Suprapubic skin (tissue), 4 donors: Measurements from ENCODE around the gene CD248. TPM values are rescaled to one million over a fixed set of nuclear protein-coding genes. Genes with fewer than 3 reads are reported as not detected.

ENCODE experiments used
- DNase-seq, 2 donors: peaks; one replicate each; pipeline ENCODE4 v3.0.0-alpha.2; 2019; ENCODE audit warnings: low spot score in 2 of 2
- H3K27ac ChIP-seq: fragments of 200-600 bp; sonication (generic); one replicate; pipeline ENCODE4 v1.5.1; 2019
- H3K27me3 ChIP-seq: fragments of 200-600 bp; sonication (generic); one replicate; pipeline ENCODE4 v1.5.1; 2019
- H3K36me3 ChIP-seq: fragments of 200-600 bp; sonication (generic); one replicate; pipeline ENCODE4 v1.5.1; 2019
- H3K4me1 ChIP-seq: fragments of 200-600 bp; sonication (generic); one replicate; pipeline ENCODE4 v1.5.1; 2019
- H3K4me3 ChIP-seq: fragments of 200-600 bp; sonication (generic); one replicate; pipeline ENCODE4 v1.5.1; 2019; ENCODE audit warnings: mild to moderate bottlenecking
- H3K9me3 ChIP-seq: fragments of 200-600 bp; sonication (generic); one replicate; pipeline ENCODE4 v1.5.1; 2019
- EP300 ChIP-seq: sonication (generic); formaldehyde crosslinking; IDR thresholded peaks from one replicate; pipeline ENCODE4 v1.6.1; 2017; ENCODE audit warnings: antibody characterized with exemption
- POLR2A ChIP-seq, 2 donors: fragments of 450-650 bp; IDR thresholded peaks; one replicate each; pipeline ENCODE4 v1.6.1; 2017; ENCODE audit warnings: antibody characterized with exemption in 2 of 2, mild to moderate bottlenecking in 2 of 2, moderate library complexity in 2 of 2
- POLR2AphosphoS5 ChIP-seq, 3 donors: sonication (generic); formaldehyde crosslinking; IDR thresholded peaks; one replicate each; pipeline ENCODE4 v1.6.1; 2017; ENCODE audit warnings: antibody characterized with exemption in 3 of 3
- WGBS: methylation state at CpG from one replicate; pipeline ENCODE4 v1.1.5; 2018; 5-methylcytosine and 5-hydroxymethylcytosine counted together
- total RNA-seq, 4 donors: library from RNA; depleted of rRNA; stranded (reverse); fragments of >200 nt; gene quantifications; one replicate each; pipeline ENCODE4 v1.1.0, GENCODE V29; 2016
- TF ChIP-seq, protein P1 (sequence below), 2 donors: fragments of 200-600 bp in 1 of 2; fragments of 450-650 bp in 1 of 2; sonication (generic) in 1 of 2; IDR thresholded peaks; one replicate each; pipeline ENCODE4 v1.5.1; 2016 to 2019; ENCODE audit warnings: antibody characterized with exemption in 2 of 2, mild to moderate bottlenecking in 1 of 2, moderate library complexity in 1 of 2

CD248 gene
- total RNA-seq, 4 donors from 2014 or later = 5.9 to 32.6 (median 19.2) TPM

DNA sequence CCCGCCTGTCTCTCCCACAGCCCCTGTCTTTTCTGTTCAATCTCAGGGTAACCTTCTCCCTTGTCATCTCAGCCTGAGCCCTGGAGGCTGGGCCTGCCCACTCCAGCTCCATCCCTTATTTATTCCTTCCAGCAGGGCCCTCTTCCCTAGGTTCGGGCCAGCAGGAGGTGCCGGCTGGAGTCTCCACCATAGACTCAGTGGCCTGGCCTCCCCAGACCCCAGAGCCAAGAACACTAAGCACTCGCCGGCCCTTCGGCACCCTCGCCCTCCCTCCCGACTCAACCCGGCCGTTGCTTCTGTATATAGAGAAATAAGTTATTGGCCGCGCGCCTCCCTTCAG lies 49.8 kb downstream of the CD248 start:
- H3K4me1 ChIP-seq = peaks cover 41% of the 10 kb centered on the region

DNA sequence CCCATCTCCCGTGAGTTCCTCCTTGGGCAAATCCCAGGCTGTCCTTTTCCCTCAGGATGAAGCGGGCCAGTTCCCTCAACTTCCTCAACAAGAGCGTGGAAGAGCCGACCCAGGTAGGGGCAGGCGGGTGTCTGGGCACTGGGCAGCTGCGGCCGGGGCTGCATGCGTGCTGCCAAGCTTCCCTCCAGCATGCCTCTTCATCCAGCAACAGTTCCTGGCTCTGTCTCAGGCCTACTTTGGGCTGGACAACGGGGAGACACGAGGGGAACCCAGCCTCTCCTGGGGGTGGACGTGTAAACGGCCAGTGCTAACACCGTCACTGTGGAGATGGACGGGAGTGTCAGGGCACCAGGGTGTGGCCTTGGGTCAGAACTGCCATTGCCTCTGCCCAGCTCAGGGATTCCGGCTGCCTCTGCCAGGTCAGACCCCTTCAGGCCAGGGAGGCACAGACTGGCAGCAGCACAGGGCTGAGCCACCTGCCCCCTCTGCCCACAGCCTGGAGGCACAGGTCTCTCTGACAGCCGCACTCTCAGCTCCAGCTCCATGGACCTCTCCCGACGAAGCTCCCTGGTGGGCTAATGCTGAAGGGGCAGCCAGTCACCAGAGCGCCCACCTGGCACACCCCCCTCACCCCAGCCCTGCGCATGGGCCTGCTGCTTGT lies 50.3 kb downstream of the CD248 start:
- peak in 1 of 2 donors; percentile 82 for DNase-seq
- Histone ChIP-seq H3K27ac (no peak overlapping the region), H3K4me1 (peaks cover 41% of the 10 kb centered on the region), H3K9me3 (no peaks in the 10 kb centered on the region), H3K27me3 (no peaks in the 10 kb centered on the region), H3K4me3 (peak overlapping the region; percentile 86), H3K36me3 (peaks cover 42% of the 10 kb centered on the region)
- 67% methylated on average over 6 of the region's 20 CpGs for WGBS
- no peak for TF ChIP-seq EP300
- TF ChIP-seq POLR2AphosphoS5 (IDR thresholded peaks at IDR 0.05) = no peak
- TF ChIP-seq, protein P1, sequence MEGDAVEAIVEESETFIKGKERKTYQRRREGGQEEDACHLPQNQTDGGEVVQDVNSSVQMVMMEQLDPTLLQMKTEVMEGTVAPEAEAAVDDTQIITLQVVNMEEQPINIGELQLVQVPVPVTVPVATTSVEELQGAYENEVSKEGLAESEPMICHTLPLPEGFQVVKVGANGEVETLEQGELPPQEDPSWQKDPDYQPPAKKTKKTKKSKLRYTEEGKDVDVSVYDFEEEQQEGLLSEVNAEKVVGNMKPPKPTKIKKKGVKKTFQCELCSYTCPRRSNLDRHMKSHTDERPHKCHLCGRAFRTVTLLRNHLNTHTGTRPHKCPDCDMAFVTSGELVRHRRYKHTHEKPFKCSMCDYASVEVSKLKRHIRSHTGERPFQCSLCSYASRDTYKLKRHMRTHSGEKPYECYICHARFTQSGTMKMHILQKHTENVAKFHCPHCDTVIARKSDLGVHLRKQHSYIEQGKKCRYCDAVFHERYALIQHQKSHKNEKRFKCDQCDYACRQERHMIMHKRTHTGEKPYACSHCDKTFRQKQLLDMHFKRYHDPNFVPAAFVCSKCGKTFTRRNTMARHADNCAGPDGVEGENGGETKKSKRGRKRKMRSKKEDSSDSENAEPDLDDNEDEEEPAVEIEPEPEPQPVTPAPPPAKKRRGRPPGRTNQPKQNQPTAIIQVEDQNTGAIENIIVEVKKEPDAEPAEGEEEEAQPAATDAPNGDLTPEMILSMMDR (IDR thresholded peaks at IDR 0.05) = no peak
- TF ChIP-seq POLR2A (IDR thresholded peaks at IDR 0.05) = no peak

More for the DNA sequence above, 49.8 kb downstream of the CD248 start:
- Histone ChIP-seq H3K4me3 (peak overlapping the region; percentile 86), H3K9me3 (no peaks in the 10 kb centered on the region), H3K27ac (peak overlapping the region; percentile 97), H3K27me3 (no peaks in the 10 kb centered on the region), H3K36me3 (peaks cover 42% of the 10 kb centered on the region)
- TF ChIP-seq, protein P1 (IDR thresholded peaks at IDR 0.05) = no peak
- no peak for DNase-seq
- 14% methylated on average over 13 of the region's 13 CpGs for WGBS

DNA sequence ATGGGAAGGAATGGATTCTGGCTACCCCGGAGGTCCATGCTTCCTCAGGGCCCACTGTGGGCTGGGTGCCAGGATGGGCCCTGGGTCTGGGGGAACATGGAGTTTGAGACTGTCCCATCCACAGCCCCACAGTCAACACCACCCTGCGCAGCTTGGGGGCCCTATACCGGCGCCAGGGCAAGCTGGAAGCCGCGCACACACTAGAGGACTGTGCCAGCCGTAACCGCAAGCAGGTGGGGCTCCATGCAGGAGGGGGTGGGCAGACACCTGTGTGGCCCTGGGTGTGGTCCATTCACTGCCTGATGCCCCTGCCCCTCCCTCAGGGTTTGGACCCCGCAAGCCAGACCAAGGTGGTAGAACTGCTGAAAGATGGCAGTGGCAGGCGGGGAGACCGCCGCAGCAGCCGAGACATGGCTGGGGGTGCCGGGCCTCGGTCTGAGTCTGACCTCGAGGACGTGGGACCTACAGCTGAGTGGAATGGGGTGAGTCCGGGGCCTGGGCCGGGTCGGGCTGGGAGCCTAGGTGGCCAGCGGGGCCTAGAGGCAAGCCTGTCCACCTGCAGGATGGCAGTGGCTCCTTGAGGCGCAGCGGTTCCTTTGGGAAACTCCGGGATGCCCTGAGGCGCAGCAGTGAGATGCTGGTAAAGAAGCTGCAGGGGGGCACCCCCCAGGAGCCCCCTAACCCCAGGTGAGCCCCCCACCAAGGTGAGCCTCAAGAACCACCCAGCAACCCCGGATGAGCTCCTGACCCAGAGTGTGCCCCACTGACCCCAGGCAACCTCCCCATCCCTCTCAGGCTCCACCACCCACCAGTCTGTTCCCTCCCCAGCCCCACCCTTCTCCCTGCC lies 51.1 kb downstream of the CD248 start:
- H3K9me3 ChIP-seq = no peaks in the 10 kb centered on the region
- peaks cover 38% of the 10 kb centered on the region for H3K4me1 ChIP-seq
- no peaks in the 10 kb centered on the region for H3K27me3 ChIP-seq
- peak in 1 of 2 donors; percentile 68 for DNase-seq
- WGBS = 88% methylated on average over 26 of the region's 26 CpGs
- no peak overlapping the region for H3K27ac ChIP-seq
- TF ChIP-seq POLR2A (IDR thresholded peaks at IDR 0.05) (no peak), POLR2AphosphoS5 (IDR thresholded peaks at IDR 0.05) (no peak), EP300 (no peak)
- TF ChIP-seq, protein P1 (IDR thresholded peaks at IDR 0.05) = no peak
- peaks cover 46% of the 10 kb centered on the region for H3K36me3 ChIP-seq
- no peak overlapping the region for H3K4me3 ChIP-seq

DNA sequence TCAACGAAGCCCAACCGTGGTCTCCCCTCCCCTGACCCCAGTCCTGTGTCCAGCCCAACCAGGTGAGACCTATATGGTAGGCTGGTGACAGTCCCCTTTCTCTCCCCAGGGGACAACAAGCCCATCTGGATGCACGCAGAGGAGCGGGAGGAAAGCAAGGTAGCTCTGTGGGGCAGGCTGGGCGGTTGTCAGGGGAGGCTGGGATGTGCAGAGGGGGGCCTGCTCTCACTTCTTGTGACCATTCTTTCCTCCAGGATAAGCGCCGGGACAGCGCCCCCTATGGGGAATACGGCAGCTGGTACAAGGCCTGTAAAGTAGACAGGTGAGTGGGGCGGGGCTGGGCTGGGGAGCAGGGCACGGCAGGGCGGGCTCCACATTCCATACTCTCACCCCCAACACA lies 51.9 kb downstream of the CD248 start:
- no peaks in the 10 kb centered on the region for H3K27me3 ChIP-seq
- H3K27ac ChIP-seq = no peak overlapping the region
- H3K4me3 ChIP-seq = no peak overlapping the region
- H3K4me1 ChIP-seq = peaks cover 30% of the 10 kb centered on the region
- H3K36me3 ChIP-seq = peaks cover 45% of the 10 kb centered on the region
- no peaks in the 10 kb centered on the region for H3K9me3 ChIP-seq
- DNase-seq = no peak
- WGBS = 97% methylated on average over 4 of the region's 12 CpGs
- TF ChIP-seq, protein P1 (IDR thresholded peaks at IDR 0.05) = peak in 1 of 2 donors; percentile 29
- TF ChIP-seq EP300 = no peak

Other genes starting within 250 kb of the CD248 start
- 10 to 100 TPM; 30.5 to 78.6 (median 41.8) TPM for gene PACS1, start 246.8 kb downstream of the CD248 start, total RNA-seq
- 10 to 100 TPM; 18.1 to 22.8 (median 20.4) TPM for gene KLC2, start 59.3 kb downstream of the CD248 start, total RNA-seq
- gene RAB1B, start 48.4 kb downstream of the CD248 start, total RNA-seq = 100 to 1,000 TPM in 3 of 4 donors, 10 to 100 TPM in 1; 79.0 to 124 (median 115) TPM
- gene CNIH2, start 38.9 kb downstream of the CD248 start, total RNA-seq = 1 to 10 TPM in 3 of 4 donors, not detected in 1; 1.1 to 2.5 (median 1.9) TPM
- gene YIF1A, start 27.9 kb downstream of the CD248 start, total RNA-seq = 10 to 100 TPM; 21.6 to 61.3 (median 56.1) TPM
- not detected for gene TMEM151A, start 25.1 kb downstream of the CD248 start, total RNA-seq
- 10 to 100 TPM; 40.3 to 73.6 (median 60.3) TPM for gene RIN1, start 19.4 kb upstream of the CD248 start, total RNA-seq
- gene BRMS1, start 28.1 kb upstream of the CD248 start, total RNA-seq = 10 to 100 TPM; 45.7 to 60.3 (median 57.3) TPM
- gene B4GAT1, start 30.6 kb upstream of the CD248 start, total RNA-seq = 10 to 100 TPM; 14.4 to 31.9 (median 20.6) TPM
- 1 to 10 TPM; 2.2 to 4.7 (median 3.9) TPM for gene SLC29A2, start 54.7 kb upstream of the CD248 start, total RNA-seq
- gene NPAS4, start 104.0 kb upstream of the CD248 start, total RNA-seq = not detected
- gene MRPL11, start 121.8 kb upstream of the CD248 start, total RNA-seq = 10 to 100 TPM; 22.0 to 42.0 (median 28.0) TPM
- 10 to 100 TPM; 19.0 to 23.4 (median 20.5) TPM for gene PELI3, start 149.9 kb upstream of the CD248 start, total RNA-seq
- gene DPP3, start 163.4 kb upstream of the CD248 start, total RNA-seq = 10 to 100 TPM; 12.2 to 23.0 (median 22.2) TPM
- gene BBS1, start 193.6 kb upstream of the CD248 start, total RNA-seq = 10 to 100 TPM; 35.5 to 85.2 (median 57.0) TPM
- 10 to 100 TPM; 13.9 to 37.2 (median 15.3) TPM for gene ZDHHC24, start 229.0 kb upstream of the CD248 start, total RNA-seq
- not detected for gene ACTN3, start 229.9 kb upstream of the CD248 start, total RNA-seq